ENCODE data around the gene COL6A5.

DNA sequence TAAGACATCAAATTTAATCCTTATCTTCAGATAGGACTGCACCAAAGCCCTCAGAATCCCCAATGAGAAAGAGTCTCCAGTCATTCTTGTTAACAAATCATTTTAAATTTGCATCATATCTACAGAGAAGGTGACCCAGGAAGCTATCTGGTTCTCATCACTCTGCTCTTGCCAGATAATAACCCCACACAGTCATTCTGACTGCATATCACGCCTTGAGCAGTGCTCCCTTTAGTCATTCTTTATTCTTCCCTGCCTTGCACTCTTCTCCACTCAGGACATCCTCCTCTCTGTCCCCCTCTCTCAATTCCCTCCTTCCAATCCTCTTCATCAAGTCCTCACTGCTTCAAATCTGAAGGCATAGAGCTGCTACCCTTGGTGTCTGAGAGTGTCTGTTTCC, 87.8 kb downstream of the COL6A5 start:
- no peak for TF ChIP-seq POLR2AphosphoS5 (IDR thresholded peaks at IDR 0.05; ENCODE audit: low read depth, low read length)
- no peak for TF ChIP-seq POLR2A (IDR thresholded peaks at IDR 0.05; ENCODE audit: low read depth, low read length)
- TF ChIP-seq SPI1 (IDR thresholded peaks at IDR 0.05; ENCODE audit: low read depth, low read length) = no peak
